Esophagus squamous epithelium (tissue), 4 donors: ENCODE results near the gene NR6A1.

Source experiments
- CTCF ChIP-seq, 6 experiments: fragments of 450-650 bp in 4 of 6; fragments of 200-600 bp in 2 of 6; sonication (generic) in 2 of 6; IDR thresholded peaks; one replicate each; pipeline ENCODE4 v1.5.1; 2016 to 2019; ENCODE audit warnings: antibody characterized with exemption in 6 of 6, mild to moderate bottlenecking in 4 of 6, moderate library complexity in 4 of 6
- POLR2A ChIP-seq, 4 donors: fragments of 450-650 bp; IDR thresholded peaks; one replicate each; pipeline ENCODE4 v1.6.1; 2017; ENCODE audit warnings: antibody characterized with exemption in 4 of 4, mild to moderate bottlenecking in 4 of 4, moderate library complexity in 3 of 4

DNA sequence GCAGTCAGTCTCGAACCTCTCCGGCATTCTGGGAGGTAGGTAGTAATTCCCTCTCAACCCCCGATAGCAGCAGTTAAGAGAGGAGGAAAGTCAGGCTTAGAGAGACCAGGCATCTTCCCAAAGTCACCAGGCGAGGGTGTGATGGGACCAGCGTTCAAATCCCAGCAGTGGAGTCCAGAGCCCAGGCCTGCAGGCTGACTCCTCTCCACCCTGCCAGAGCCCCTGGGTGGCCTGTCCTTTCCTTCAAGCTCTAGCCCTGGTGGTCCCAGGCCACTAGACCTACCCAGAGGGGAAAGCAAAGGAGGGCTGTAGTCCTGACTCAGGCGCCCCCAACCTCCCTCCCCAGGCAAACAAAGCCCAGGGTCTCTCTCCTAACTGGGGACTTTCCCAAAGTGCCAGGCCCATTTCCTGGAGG is 259.7 kb downstream of the NR6A1 start:
- TF ChIP-seq CTCF (IDR thresholded peaks at IDR 0.05) (no peak), POLR2A (IDR thresholded peaks at IDR 0.05) (no peak)
